Loucy (cell line): ENCODE results near the gene UBQLN3.

Source experiments
- CTCF ChIP-seq: fragments of 200-600 bp; sonication (generic); conservative IDR thresholded peaks from 2 replicates; pipeline ENCODE4 v1.5.1; 2014; ENCODE audit warnings: mild to moderate bottlenecking, antibody characterized with exemption, low read length
- EZH2phosphoT487 ChIP-seq: fragments of 200-600 bp; IDR thresholded peaks from 2 replicates; pipeline ENCODE4 v1.6.1; 2018; ENCODE audit warnings: antibody characterized with exemption, mild to moderate bottlenecking, moderate library complexity, borderline replicate concordance

- TF ChIP-seq CTCF (peak; percentile 90), EZH2phosphoT487 (no peak)
Measured at GRCh38 chr11:5476186-5476819, 33.5 kb downstream of the UBQLN3 start.
